Activated CD4-positive, alpha-beta T cell treated with anti-CD3 and anti-CD28 coated beads, Interleukin-2, amount 10 ng/mL, durations not matched to agents 7 days and 5 days (primary cell): Measurements from ENCODE around the gene ENKD1. TPM values are rescaled to one million over a fixed set of nuclear protein-coding genes. Genes with fewer than 3 reads are reported as not detected.

Experiments
- CTCF ChIA-PET: fragments of 350-600 bp; sonication (Branson Sonifier 250); formaldehyde crosslinking; loops from one replicate; lab custom pipeline; 2021; ENCODE audit warnings: antibody characterized with exemption; lab: Charles Lee
- POLR2A ChIA-PET: fragments of 350-600 bp; sonication (Branson Sonifier 250); formaldehyde crosslinking; loops from one replicate; lab custom pipeline; 2021; ENCODE audit warnings: antibody characterized with exemption; lab: Charles Lee
- DNase-seq: peaks from one replicate; pipeline ENCODE4 v3.0.0-alpha.2; 2020
- H3K27ac Mint-ChIP-seq: one replicate; pipeline ENCODE4 v1.8.0; 2021; ENCODE audit warnings: mild to moderate bottlenecking, moderate library complexity, mixed read lengths
- H3K27me3 Mint-ChIP-seq: one replicate; pipeline ENCODE4 v1.8.0; 2021; ENCODE audit warnings: mixed read lengths
- H3K36me3 Mint-ChIP-seq: one replicate; pipeline ENCODE4 v1.8.0; 2021; ENCODE audit warnings: low read depth, mixed read lengths
- H3K4me1 Mint-ChIP-seq: one replicate; pipeline ENCODE4 v1.8.0; 2021; ENCODE audit warnings: mixed read lengths
- H3K4me3 Mint-ChIP-seq: one replicate; pipeline ENCODE4 v1.8.0; 2021; ENCODE audit warnings: mild to moderate bottlenecking, moderate library complexity, mixed read lengths
- H3K9me3 Mint-ChIP-seq: one replicate; pipeline ENCODE4 v1.8.0; 2021; ENCODE audit warnings: mixed read lengths
- total RNA-seq, 2 experiments: library from RNA; stranded (reverse); gene quantifications; one replicate each; pipeline ENCODE4 v1.2.3, GENCODE V29; 2021

The ENKD1 gene, protein sequence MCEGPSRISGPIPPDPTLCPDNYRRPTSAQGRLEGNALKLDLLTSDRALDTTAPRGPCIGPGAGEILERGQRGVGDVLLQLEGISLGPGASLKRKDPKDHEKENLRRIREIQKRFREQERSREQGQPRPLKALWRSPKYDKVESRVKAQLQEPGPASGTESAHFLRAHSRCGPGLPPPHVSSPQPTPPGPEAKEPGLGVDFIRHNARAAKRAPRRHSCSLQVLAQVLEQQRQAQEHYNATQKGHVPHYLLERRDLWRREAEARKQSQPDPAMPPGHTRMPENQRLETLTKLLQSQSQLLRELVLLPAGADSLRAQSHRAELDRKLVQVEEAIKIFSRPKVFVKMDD
- total RNA-seq, result 1 to 10 TPM; 8.0 to 8.2 TPM

- H3K4me1 Mint-ChIP-seq, result peaks cover 36% of the 10 kb centered on the region
- H3K4me3 Mint-ChIP-seq, result peak within 1 kb of the TSS; percentile 84
- no peaks in the 10 kb centered on the region for H3K27me3 Mint-ChIP-seq
- no peaks in the 10 kb centered on the region for H3K9me3 Mint-ChIP-seq
- DNase-seq, result peak; percentile 87
- ChIA-PET POLR2A (interaction anchor here (0.7 to 1.2 kb wide), 3 partner anchors 36 to 187 kb away, joined by 3 to 4 read pairs (median 3); partner anchors contain the start of gene CTCF), CTCF (interaction anchor here (0.6 to 14.5 kb wide), 29 partner anchors 8 to 360 kb away, joined by 3 to 177 read pairs (median 5); partner anchors contain the start of genes ATP6V0D1 and CTCF)
- peak within 1 kb of the TSS; percentile 85 for H3K27ac Mint-ChIP-seq
- no peaks in the 10 kb centered on the region for H3K36me3 Mint-ChIP-seq
These were observed at the start of gene ENKD1, which contains the start of gene C16orf86 for GRCh38 chr16:67666559-67667452. Gene ENKD1 (minus strand): TSS chr16:67666750. CDS start chr16:67666442, 308 bp downstream. Gene C16orf86 (plus strand): TSS chr16:67666814. CDS start chr16:67666971, 157 bp downstream.

DNA sequence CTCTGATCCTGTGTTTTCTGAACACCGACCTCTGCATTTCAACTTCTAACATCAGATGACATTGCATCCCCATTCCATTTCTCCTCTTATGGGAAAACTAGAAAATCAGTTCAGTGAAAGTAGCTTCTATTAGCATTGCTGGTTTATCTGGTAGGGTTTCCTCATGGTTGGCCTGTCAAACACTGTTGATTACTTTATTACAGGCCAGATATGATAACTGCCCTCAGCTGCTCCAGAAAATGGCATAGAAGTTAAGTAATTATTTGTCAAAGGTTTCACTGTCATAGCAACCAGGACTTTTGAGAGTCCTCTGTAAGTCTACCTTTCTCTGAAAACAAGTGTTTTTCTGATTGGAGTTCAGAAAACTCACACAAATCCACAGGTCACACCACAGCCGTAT lies 49.5 kb upstream of the ENKD1 start:
- H3K4me3 Mint-ChIP-seq, result no peak overlapping the region
- no peaks in the 10 kb centered on the region for H3K27me3 Mint-ChIP-seq
- H3K9me3 Mint-ChIP-seq, result no peaks in the 10 kb centered on the region
- ChIA-PET POLR2A (no interaction called here), CTCF (interaction anchor here (0.6 to 3.0 kb wide), 5 partner anchors 11 to 179 kb away, joined by 3 to 12 read pairs (median 3); partner anchors contain the start of gene C16orf86)
- no peaks in the 10 kb centered on the region for H3K36me3 Mint-ChIP-seq
- H3K4me1 Mint-ChIP-seq, result peaks cover 34% of the 10 kb centered on the region
- DNase-seq, result no peak
- H3K27ac Mint-ChIP-seq, result no peak overlapping the region

DNA sequence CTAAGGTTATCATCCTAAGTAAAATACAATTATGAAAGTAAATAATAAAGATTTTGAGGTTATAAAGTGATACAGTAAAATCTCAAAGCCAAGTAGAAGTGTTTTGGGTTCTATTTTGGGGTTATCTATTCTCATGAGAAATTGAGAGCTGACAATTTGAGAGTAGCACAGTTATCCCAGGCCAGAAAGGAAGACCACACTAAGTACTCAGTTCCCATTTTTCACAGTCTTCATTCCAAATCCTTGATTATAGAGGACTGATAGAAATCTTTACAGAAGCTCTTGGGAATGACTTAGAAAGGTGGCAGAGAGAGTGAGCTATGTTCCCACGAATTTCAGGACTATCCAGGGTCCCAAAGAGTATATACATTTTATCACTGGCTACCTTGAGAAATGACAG lies 48.0 kb upstream of the ENKD1 start:
- DNase-seq, result no peak
- H3K9me3 Mint-ChIP-seq, result no peaks in the 10 kb centered on the region
- CTCF ChIA-PET, result interaction anchor here (0.6 to 3.0 kb wide), 4 partner anchors 8 to 514 kb away, joined by 3 to 12 read pairs (median 5); partner anchors contain the start of gene ATP6V0D1

GRCh38 chr16:67713647-67714273 lies 47.2 kb upstream of the ENKD1 start:
- ChIA-PET CTCF (interaction anchor here (1.3 kb wide), 1 partner anchor 9 kb away, joined by 6 read pairs; no protein-coding TSS in a partner anchor), POLR2A (no interaction called here)
- no peak for DNase-seq
- no peak overlapping the region for H3K4me3 Mint-ChIP-seq
- H3K9me3 Mint-ChIP-seq, result no peaks in the 10 kb centered on the region
- H3K4me1 Mint-ChIP-seq, result peaks cover 19% of the 10 kb centered on the region
- no peaks in the 10 kb centered on the region for H3K36me3 Mint-ChIP-seq
- no peaks in the 10 kb centered on the region for H3K27me3 Mint-ChIP-seq
- no peak overlapping the region for H3K27ac Mint-ChIP-seq

More for the DNA sequence above, 48.0 kb upstream of the ENKD1 start:
- H3K36me3 Mint-ChIP-seq, result no peaks in the 10 kb centered on the region
- no peak overlapping the region for H3K27ac Mint-ChIP-seq
- H3K4me1 Mint-ChIP-seq, result peaks cover 19% of the 10 kb centered on the region
- no peak overlapping the region for H3K4me3 Mint-ChIP-seq
- H3K27me3 Mint-ChIP-seq, result no peaks in the 10 kb centered on the region
- POLR2A ChIA-PET, result no interaction called here

DNA sequence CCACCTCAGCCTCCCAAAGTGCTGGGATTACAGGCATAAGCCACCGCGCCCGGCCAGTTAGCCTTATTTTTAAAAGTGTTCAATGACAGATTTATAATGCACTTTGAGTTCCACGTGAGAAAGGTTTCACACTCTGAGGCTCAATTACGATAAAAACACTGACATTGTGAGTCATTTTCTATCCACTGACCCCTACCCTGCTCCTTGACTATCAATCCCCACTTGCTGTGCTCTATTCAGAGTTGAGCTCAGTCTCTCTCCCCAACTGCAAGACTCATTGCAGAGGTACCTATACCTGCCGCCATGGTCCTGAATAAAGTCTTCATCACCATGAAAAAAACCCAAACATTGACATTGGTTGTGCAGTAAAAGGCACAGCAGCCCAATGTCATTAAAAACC lies 44.1 kb upstream of the ENKD1 start:
- Mint-ChIP-seq H3K27me3 (no peaks in the 10 kb centered on the region), H3K27ac (no peak overlapping the region), H3K9me3 (no peaks in the 10 kb centered on the region), H3K4me1 (peaks cover 8% of the 10 kb centered on the region), H3K4me3 (no peak overlapping the region), H3K36me3 (no peaks in the 10 kb centered on the region)
- ChIA-PET POLR2A (no interaction called here), CTCF (interaction anchor here (0.9 to 1.0 kb wide), 2 partner anchors 51 to 189 kb away, joined by 3 to 4 read pairs; no protein-coding TSS in a partner anchor)
- no peak for DNase-seq

- ChIA-PET POLR2A (interaction anchor here (0.5 kb wide), 1 partner anchor 184 kb away, joined by 3 read pairs; no protein-coding TSS in a partner anchor), CTCF (interaction anchor here (1.4 kb wide), 1 partner anchor 108 kb away, joined by 6 read pairs; no protein-coding TSS in a partner anchor)
- Mint-ChIP-seq H3K4me3 (no peak overlapping the region), H3K9me3 (no peaks in the 10 kb centered on the region), H3K27me3 (no peaks in the 10 kb centered on the region), H3K4me1 (peaks cover 17% of the 10 kb centered on the region), H3K36me3 (no peaks in the 10 kb centered on the region), H3K27ac (no peak overlapping the region)
- DNase-seq, result no peak
These were observed 42.5 kb upstream of the ENKD1 start for GRCh38 chr16:67709050-67709449.

DNA sequence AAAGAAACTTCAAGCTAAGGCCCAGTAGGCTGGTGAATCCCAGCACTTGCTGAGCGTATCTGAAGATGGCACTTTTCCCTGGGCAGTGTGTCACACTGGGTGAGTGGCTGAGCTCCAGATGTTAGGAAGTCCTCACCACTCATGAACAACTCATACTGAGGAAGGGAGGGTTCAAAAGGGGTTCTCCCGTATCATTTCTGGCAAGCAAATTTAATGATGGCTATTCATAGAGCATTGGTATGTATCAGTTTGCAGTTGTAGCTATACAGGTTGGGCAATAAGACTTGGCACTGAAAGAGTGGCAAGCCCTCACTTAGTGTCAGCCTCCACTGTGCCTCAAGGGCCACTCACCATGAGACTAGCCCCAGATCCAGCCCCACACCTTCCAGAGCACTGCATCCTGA lies 41.8 kb upstream of the ENKD1 start:
- CTCF ChIA-PET, result interaction anchor here (0.6 to 1.4 kb wide), 4 partner anchors 11 to 428 kb away, joined by 3 to 6 read pairs (median 3); partner anchors contain the start of gene GFOD2
- H3K36me3 Mint-ChIP-seq, result peaks cover 3% of the 10 kb centered on the region
- no peak overlapping the region for H3K4me3 Mint-ChIP-seq
- no peak for DNase-seq
- peaks cover 6% of the 10 kb centered on the region for H3K9me3 Mint-ChIP-seq
- no peaks in the 10 kb centered on the region for H3K27me3 Mint-ChIP-seq
- no peak overlapping the region for H3K27ac Mint-ChIP-seq
- POLR2A ChIA-PET, result interaction anchor here (0.5 kb wide), 1 partner anchor 185 kb away, joined by 3 read pairs; no protein-coding TSS in a partner anchor
- H3K4me1 Mint-ChIP-seq, result peaks cover 20% of the 10 kb centered on the region

GRCh38 chr16:67707790-67708189 lies 41.2 kb upstream of the ENKD1 start:
- Mint-ChIP-seq H3K27me3 (no peaks in the 10 kb centered on the region), H3K9me3 (peaks cover 8% of the 10 kb centered on the region), H3K4me1 (peaks cover 24% of the 10 kb centered on the region), H3K4me3 (no peak overlapping the region), H3K36me3 (peaks cover 5% of the 10 kb centered on the region), H3K27ac (no peak overlapping the region)
- POLR2A ChIA-PET, result no interaction called here
- no peak for DNase-seq
- CTCF ChIA-PET, result interaction anchor here (0.6 to 0.9 kb wide), 2 partner anchors 12 to 22 kb away, joined by 3 read pairs; partner anchors contain the start of gene GFOD2

GRCh38 chr16:67707210-67707609 lies 40.7 kb upstream of the ENKD1 start:
- ChIA-PET CTCF (interaction anchor here (0.9 kb wide), 1 partner anchor 15 kb away, joined by 4 read pairs; no protein-coding TSS in a partner anchor), POLR2A (no interaction called here)
- Mint-ChIP-seq H3K27me3 (no peaks in the 10 kb centered on the region), H3K36me3 (peaks cover 5% of the 10 kb centered on the region), H3K27ac (no peak overlapping the region), H3K9me3 (peaks cover 8% of the 10 kb centered on the region), H3K4me3 (no peak overlapping the region), H3K4me1 (peaks cover 26% of the 10 kb centered on the region)
- no peak for DNase-seq

DNA sequence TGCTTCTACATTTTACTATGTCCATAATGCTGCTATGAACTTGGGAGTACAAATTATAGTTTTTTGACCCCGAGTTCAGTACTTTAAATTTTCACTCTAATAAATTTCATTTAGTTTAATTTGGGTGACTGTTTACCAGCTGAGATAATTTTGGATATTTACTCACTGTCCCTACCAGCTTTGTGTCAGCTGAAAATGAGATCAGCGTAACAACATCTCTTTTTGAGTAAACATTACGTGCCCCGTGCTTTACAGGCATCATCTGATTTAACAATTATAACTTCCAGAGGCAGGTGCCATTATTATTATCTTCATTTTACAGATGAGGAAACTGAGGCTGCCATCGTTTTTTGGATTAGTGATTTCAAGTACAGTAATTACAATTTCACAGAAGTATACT lies 37.6 kb upstream of the ENKD1 start:
- Mint-ChIP-seq H3K4me3 (no peak overlapping the region), H3K9me3 (peaks cover 8% of the 10 kb centered on the region), H3K27me3 (no peaks in the 10 kb centered on the region), H3K27ac (peak overlapping the region; percentile 83), H3K4me1 (peaks cover 27% of the 10 kb centered on the region), H3K36me3 (peaks cover 8% of the 10 kb centered on the region)
- ChIA-PET CTCF (no interaction called here), POLR2A (interaction anchor here (0.7 kb wide), 1 partner anchor 192 kb away, joined by 4 read pairs; no protein-coding TSS in a partner anchor)
- no peak for DNase-seq

- Mint-ChIP-seq H3K9me3 (peaks cover 9% of the 10 kb centered on the region), H3K4me1 (peaks cover 27% of the 10 kb centered on the region), H3K27me3 (no peaks in the 10 kb centered on the region), H3K36me3 (peaks cover 8% of the 10 kb centered on the region), H3K27ac (peak overlapping the region; percentile 83), H3K4me3 (no peak overlapping the region)
- DNase-seq, result peak; percentile 24
- POLR2A ChIA-PET, result no interaction called here
- CTCF ChIA-PET, result no interaction called here
These were observed 37.1 kb upstream of the ENKD1 start for GRCh38 chr16:67703626-67704025.
